Kidney epithelial cell (primary cell): Measurements from ENCODE around the gene TLX1. TPM values are rescaled to one million over a fixed set of nuclear protein-coding genes. Genes with fewer than 3 reads are reported as not detected.

Source experiments
- DNase-seq: peaks from one replicate; pipeline ENCODE4 v3.0.0-alpha.2; 2010; ENCODE audit warnings: low read depth
- H3K27me3 ChIP-seq: 2 replicates; pipeline ENCODE4 v1.6.0; 2011; ENCODE audit warnings: low read length; ENCODE audit not compliant: control insufficient read depth, insufficient read depth
- H3K36me3 ChIP-seq: 2 replicates; pipeline ENCODE4 v1.5.1; 2011; ENCODE audit warnings: low read length; ENCODE audit not compliant: control insufficient read depth, insufficient read depth
- H3K4me3 ChIP-seq: 2 replicates; pipeline ENCODE4 v1.5.1; 2011; ENCODE audit warnings: low read depth, mild to moderate bottlenecking, control low read depth, low read length
- CTCF ChIP-seq: IDR thresholded peaks from 2 replicates; pipeline ENCODE4 v1.5.1; 2011; ENCODE audit warnings: mild to moderate bottlenecking, moderate library complexity, low read length, control low read depth, inconsistent platforms; ENCODE audit not compliant: insufficient read depth, poor library complexity, severe bottlenecking
- total RNA-seq: library from RNA; depleted of rRNA; stranded (reverse); fragments of >200 nt; gene quantifications from 2 replicates; pipeline ENCODE4 v1.2.3, GENCODE V29; 2015

TLX1 gene
- total RNA-seq, 1 donor from 2014 or later = not detected

GRCh38 chr10:101121654-101122031 is 9.5 kb upstream of the TLX1 start:
- DNase-seq = no peak
- no peak for TF ChIP-seq CTCF
- Histone ChIP-seq H3K27me3 (peaks cover 72% of the 10 kb centered on the region), H3K36me3 (no peaks in the 10 kb centered on the region), H3K4me3 (no peak overlapping the region)

GRCh38 chr10:101122270-101123084 is 8.6 kb upstream of the TLX1 start:
- Histone ChIP-seq H3K4me3 (no peak overlapping the region), H3K36me3 (no peaks in the 10 kb centered on the region), H3K27me3 (peaks cover 78% of the 10 kb centered on the region)
- TF ChIP-seq CTCF = no peak
- DNase-seq = no peak

GRCh38 chr10:101123085-101123814 is 7.8 kb upstream of the TLX1 start:
- no peak for TF ChIP-seq CTCF

GRCh38 chr10:101123815-101124617 is 7.1 kb upstream of the TLX1 start:
- no peak for DNase-seq
- TF ChIP-seq CTCF = no peak
- H3K27me3 ChIP-seq = peaks cover 85% of the 10 kb centered on the region
- no peaks in the 10 kb centered on the region for H3K36me3 ChIP-seq
- no peak overlapping the region for H3K4me3 ChIP-seq

More at GRCh38 chr10:101123085-101123814, 7.8 kb upstream of the TLX1 start:
- DNase-seq = no peak
- no peaks in the 10 kb centered on the region for H3K36me3 ChIP-seq
- no peak overlapping the region for H3K4me3 ChIP-seq
- H3K27me3 ChIP-seq = peaks cover 82% of the 10 kb centered on the region

GRCh38 chr10:101124933-101125332 is 6.2 kb upstream of the TLX1 start:
- Histone ChIP-seq H3K36me3 (no peaks in the 10 kb centered on the region), H3K27me3 (peaks cover 86% of the 10 kb centered on the region), H3K4me3 (no peak overlapping the region)
- DNase-seq = no peak
- TF ChIP-seq CTCF = no peak
